IPS-18c (cell line): ENCODE measurements around the gene KNL1.
A peak's percentile ranks its signal among the peaks of the same experiment; 100 is the strongest.

Experiments used
- H3K4me3 ChIP-seq: 2 replicates; pipeline ENCODE4 v1.7.0; 2013; ENCODE audit warnings: low read depth, mild to moderate bottlenecking, low read length, moderate library complexity; ENCODE audit not compliant: insufficient read depth
- H3K9me3 ChIP-seq: one replicate; pipeline ENCODE4 v1.6.1; 2013; ENCODE audit warnings: mild to moderate bottlenecking, low read length, moderate library complexity; ENCODE audit not compliant: control insufficient read depth, insufficient read depth

Gene KNL1

GRCh38 chr15:40691737-40692136, 97.7 kb downstream of the KNL1 start:
- Histone ChIP-seq H3K4me3 (no peak overlapping the region), H3K9me3 (peaks cover 2% of the 10 kb centered on the region)

GRCh38 chr15:40693904-40694687, 100.0 kb downstream of the KNL1 start:
- H3K9me3 ChIP-seq: peaks cover 2% of the 10 kb centered on the region
- peak overlapping the region; percentile 89 for H3K4me3 ChIP-seq

GRCh38 chr15:40694688-40695468, 100.8 kb downstream of the KNL1 start, which contains the start of gene RAD51:
Gene RAD51, plus strand, starts transcription at chr15:40695174. Its CDS starts 3,585 bp downstream, at chr15:40698759.
- Histone ChIP-seq H3K9me3 (peaks cover 2% of the 10 kb centered on the region), H3K4me3 (peak within 1 kb of the TSS; percentile 89)

- H3K4me3 ChIP-seq: peak overlapping the region; percentile 89
- peaks cover 2% of the 10 kb centered on the region for H3K9me3 ChIP-seq
These were observed 101.4 kb downstream of the KNL1 start for GRCh38 chr15:40695469-40695890.

GRCh38 chr15:40696228-40696627, 102.2 kb downstream of the KNL1 start:
- H3K9me3 ChIP-seq: peaks cover 2% of the 10 kb centered on the region
- H3K4me3 ChIP-seq: peak overlapping the region; percentile 89; the same call in 1 of the 2 replicates

GRCh38 chr15:40697916-40698315, 103.9 kb downstream of the KNL1 start:
- H3K4me3 ChIP-seq: no peak overlapping the region
- H3K9me3 ChIP-seq: peaks cover 2% of the 10 kb centered on the region

- no peaks in the 10 kb centered on the region for H3K9me3 ChIP-seq
- H3K4me3 ChIP-seq: no peak overlapping the region
These were observed 108.0 kb downstream of the KNL1 start for GRCh38 chr15:40702077-40702476.

GRCh38 chr15:40706121-40706520, 112.1 kb downstream of the KNL1 start:
- Histone ChIP-seq H3K9me3 (no peaks in the 10 kb centered on the region), H3K4me3 (no peak overlapping the region)
